Measurements from ENCODE around the gene TMEM61. TPM values are rescaled to one million over a fixed set of nuclear protein-coding genes. Genes with fewer than 3 reads are reported as not detected.

The TMEM61 gene
- total RNA-seq (2022; extraction: Qiagen RNA extraction; ENCODE audit: low read depth), result 0.34 to 0.50 TPM (median 0.40 TPM) in 3 of 5 replicates, not detected in the others

GRCh38 chr1:54980528-54981241 lies at the start of gene TMEM61:
TSS of gene TMEM61 (plus strand) at chr1:54980628. CDS start at chr1:54981066, 438 bp downstream.

GRCh38 chr1:54998677-54999076 lies 18.2 kb downstream of the TMEM61 start, which contains the start of gene BSND:
TSS of gene BSND (plus strand) at chr1:54998933. CDS start at chr1:54999187, 254 bp downstream.

GRCh38 chr1:55039342-55040082 lies 59.1 kb downstream of the TMEM61 start, which contains the start of gene PCSK9:
TSS of gene PCSK9 (plus strand) at chr1:55039548. CDS start at chr1:55039838, 290 bp downstream.

Other genes with a start within 250 kb of the TMEM61 start
- gene PARS2, start 216.1 kb upstream of the TMEM61 start, total RNA-seq (2022; extraction: Qiagen RNA extraction; ENCODE audit: low read depth), result 4.0 to 5.3 TPM (median 5.1 TPM) in 5 replicates
- not detected in 5 replicates for gene TTC22, start 179.3 kb upstream of the TMEM61 start, total RNA-seq (2022; extraction: Qiagen RNA extraction; ENCODE audit: low read depth)
- 39.6 to 43.4 TPM (median 42.6 TPM) in 5 replicates for gene DHCR24, start 93.4 kb upstream of the TMEM61 start, total RNA-seq (2022; extraction: Qiagen RNA extraction; ENCODE audit: low read depth)
- gene BSND, start 18.3 kb downstream of the TMEM61 start, total RNA-seq (2022; extraction: Qiagen RNA extraction; ENCODE audit: low read depth), result not detected in 5 replicates
- 3.8 to 4.6 TPM (median 4.1 TPM) in 5 replicates for gene PCSK9, start 58.9 kb downstream of the TMEM61 start, total RNA-seq (2022; extraction: Qiagen RNA extraction; ENCODE audit: low read depth)
- 12.9 to 16.7 TPM (median 15.5 TPM) in 5 replicates for gene USP24, start 234.7 kb downstream of the TMEM61 start, total RNA-seq (2022; extraction: Qiagen RNA extraction; ENCODE audit: low read depth)

Measured in A549 treated with DMSO at 1 μM for 4 hours (cell line).